Colonic mucosa (tissue), 4 donors: ENCODE data around the gene BET1L. TPM values are rescaled to one million over a fixed set of nuclear protein-coding genes. Genes with fewer than 3 reads are reported as not detected.
"Not testable (repeated sequence)": the region's sequence is repeated elsewhere in the genome, so short reads cannot be mapped to it uniquely, and the experiment has no call there.

Experiments
- DNase-seq: peaks from one replicate; pipeline ENCODE4 v3.0.0-alpha.2; 2020
- H3K27ac ChIP-seq: fragments of 200-600 bp; one replicate; pipeline ENCODE4 v1.8.0; 2021
- H3K27me3 ChIP-seq: fragments of 200-600 bp; one replicate; pipeline ENCODE4 v1.8.0; 2021
- H3K36me3 ChIP-seq: fragments of 200-600 bp; one replicate; pipeline ENCODE4 v1.8.0; 2021
- H3K4me1 ChIP-seq: fragments of 200-600 bp; one replicate; pipeline ENCODE4 v1.8.0; 2021; ENCODE audit warnings: mild to moderate bottlenecking
- H3K4me3 ChIP-seq: fragments of 200-600 bp; one replicate; pipeline ENCODE4 v1.8.0; 2021
- H3K9ac ChIP-seq, 2 donors: one replicate each; pipeline ENCODE4 v1.7.0; 2013; ENCODE audit warnings: control low read depth in 2 of 2, low read depth in 2 of 2, low read length in 2 of 2
- H3K9me3 ChIP-seq: fragments of 200-600 bp; one replicate; pipeline ENCODE4 v1.8.0; 2021
- intact Hi-C: fragments of 100-400 bp; cut with DNase I; formaldehyde crosslinking; loops from one replicate; pipeline ENCODE4 v1.14.1; 2022
- total RNA-seq, 2 donors: library from RNA; stranded (reverse); fragmentation: NEBNext Ultra II Directional in 1 of 2; extraction: Animal tissue kit (Norgen Biotek cat#: 25700) in 1 of 2; gene quantifications; one replicate each; pipeline ENCODE4 v1.2.1, GENCODE V29; 2021
- TF ChIP-seq, protein P1 (sequence below): fragments of 200-600 bp; IDR thresholded peaks from one replicate; pipeline ENCODE4 v1.8.0; 2022; ENCODE audit warnings: antibody characterized with exemption, mild to moderate bottlenecking
- donor health status: healthy.
- donor health status: DM: no; HTN: no; CAD: no.
- donor health status: DM: no; HTN: no; CAD: no.

The BET1L gene
- total RNA-seq, 2 donors from 2014 or later, result 51.0 to 62.2 TPM

DNA sequence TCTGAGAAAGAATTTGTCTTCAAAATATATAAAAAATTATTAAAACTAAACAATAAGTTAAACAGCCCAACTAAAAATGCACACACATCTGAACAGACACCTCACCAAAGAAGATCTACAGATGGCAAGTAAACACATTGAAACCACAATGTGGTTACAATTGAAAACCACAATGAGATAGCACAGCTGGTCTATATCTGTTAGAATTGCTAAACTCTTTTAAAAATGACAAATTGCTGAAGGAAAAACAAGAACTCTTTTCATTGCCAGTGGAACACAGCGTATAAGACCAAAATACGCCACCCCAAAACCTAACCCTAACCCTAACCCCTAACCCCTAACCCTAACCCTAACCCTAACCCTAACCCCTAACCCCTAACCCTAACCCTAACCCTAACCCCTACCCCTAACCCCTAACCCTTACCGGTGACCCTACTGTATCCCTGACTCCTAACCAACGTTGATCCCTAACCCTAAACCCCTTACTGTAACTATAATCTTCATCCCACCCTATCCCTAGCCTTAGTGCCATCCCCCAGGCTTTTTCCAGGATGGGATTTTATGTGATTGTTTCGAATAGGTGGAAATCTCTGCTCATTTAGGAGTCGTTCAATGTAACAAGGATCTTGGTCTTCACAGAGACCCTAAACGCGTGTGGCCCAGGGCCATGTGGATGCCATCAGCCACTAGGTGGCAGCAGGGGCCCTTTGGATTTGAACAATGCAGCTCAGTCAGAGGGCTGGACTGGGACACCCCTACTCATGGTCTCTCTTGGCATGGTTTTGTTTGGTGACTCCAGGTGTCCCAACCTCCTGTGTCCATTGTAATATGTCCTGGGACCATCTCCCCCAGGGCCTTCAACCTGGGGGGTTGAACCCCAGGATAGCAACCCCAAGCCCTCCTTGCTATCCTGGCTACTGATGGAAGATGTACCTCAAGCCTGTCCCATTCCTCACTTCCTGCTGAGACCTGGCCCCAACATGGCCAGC, 15.4 kb downstream of the BET1L start:
- H3K36me3 ChIP-seq, intact Hi-C loops, H3K27me3 ChIP-seq, H3K27ac ChIP-seq, H3K9ac ChIP-seq, H3K4me1 ChIP-seq, H3K4me3 ChIP-seq, H3K9me3 ChIP-seq: not testable (repeated sequence)
- TF ChIP-seq, protein P1, sequence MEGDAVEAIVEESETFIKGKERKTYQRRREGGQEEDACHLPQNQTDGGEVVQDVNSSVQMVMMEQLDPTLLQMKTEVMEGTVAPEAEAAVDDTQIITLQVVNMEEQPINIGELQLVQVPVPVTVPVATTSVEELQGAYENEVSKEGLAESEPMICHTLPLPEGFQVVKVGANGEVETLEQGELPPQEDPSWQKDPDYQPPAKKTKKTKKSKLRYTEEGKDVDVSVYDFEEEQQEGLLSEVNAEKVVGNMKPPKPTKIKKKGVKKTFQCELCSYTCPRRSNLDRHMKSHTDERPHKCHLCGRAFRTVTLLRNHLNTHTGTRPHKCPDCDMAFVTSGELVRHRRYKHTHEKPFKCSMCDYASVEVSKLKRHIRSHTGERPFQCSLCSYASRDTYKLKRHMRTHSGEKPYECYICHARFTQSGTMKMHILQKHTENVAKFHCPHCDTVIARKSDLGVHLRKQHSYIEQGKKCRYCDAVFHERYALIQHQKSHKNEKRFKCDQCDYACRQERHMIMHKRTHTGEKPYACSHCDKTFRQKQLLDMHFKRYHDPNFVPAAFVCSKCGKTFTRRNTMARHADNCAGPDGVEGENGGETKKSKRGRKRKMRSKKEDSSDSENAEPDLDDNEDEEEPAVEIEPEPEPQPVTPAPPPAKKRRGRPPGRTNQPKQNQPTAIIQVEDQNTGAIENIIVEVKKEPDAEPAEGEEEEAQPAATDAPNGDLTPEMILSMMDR, result peak; percentile 32
- DNase-seq, result peak; percentile 16

DNA sequence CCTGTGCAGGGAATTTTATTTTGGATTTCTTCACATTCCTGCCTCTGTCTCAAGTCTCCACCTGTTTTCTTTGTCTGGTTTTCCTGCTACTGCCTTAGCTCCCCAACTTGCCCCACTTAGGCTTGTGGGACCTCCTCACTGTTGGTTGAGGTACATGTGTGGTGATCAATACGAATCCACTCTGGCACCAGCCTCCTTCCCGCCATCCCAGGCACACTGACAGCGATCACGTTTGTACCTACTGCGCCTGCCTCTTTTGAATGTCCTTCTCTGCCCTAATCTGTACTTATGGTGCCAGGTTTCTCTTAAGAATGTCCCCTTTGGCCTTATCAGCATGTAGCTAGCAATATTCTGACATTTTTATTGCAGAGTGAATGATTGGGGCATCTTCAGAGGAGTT, 16.7 kb downstream of the BET1L start:
- intact Hi-C loops, DNase-seq, H3K27me3 ChIP-seq, H3K36me3 ChIP-seq, H3K4me3 ChIP-seq, H3K4me1 ChIP-seq, H3K9me3 ChIP-seq, H3K27ac ChIP-seq, H3K9ac ChIP-seq: not testable (repeated sequence)

DNA sequence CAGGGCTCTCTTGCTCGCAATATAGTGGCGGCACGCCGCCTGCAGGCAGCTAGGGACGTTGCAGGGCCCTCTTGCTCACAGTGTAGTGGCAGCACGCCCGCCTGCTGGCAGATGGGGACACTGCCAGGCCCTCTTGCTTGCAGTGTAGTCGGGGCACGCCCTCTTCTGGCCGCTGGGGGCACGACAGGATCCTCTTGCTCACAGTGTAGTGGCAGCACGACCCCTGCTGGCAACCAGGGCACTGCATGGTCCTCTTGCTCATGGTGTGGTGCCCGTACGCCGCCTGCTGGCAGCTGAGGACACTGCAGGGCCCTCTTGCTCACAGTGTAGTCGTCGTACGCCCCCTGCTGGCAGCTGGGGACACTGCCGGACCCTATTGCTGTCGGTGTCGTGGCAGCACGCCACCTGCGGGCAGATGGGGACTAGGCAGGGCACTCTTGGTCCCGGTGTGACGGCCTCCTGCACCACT, 17.3 kb downstream of the BET1L start:
- H3K9ac ChIP-seq, H3K4me3 ChIP-seq, H3K27ac ChIP-seq, intact Hi-C loops, H3K4me1 ChIP-seq, H3K9me3 ChIP-seq, H3K27me3 ChIP-seq, H3K36me3 ChIP-seq: not testable (repeated sequence)
- peak; percentile 18 for DNase-seq

DNA sequence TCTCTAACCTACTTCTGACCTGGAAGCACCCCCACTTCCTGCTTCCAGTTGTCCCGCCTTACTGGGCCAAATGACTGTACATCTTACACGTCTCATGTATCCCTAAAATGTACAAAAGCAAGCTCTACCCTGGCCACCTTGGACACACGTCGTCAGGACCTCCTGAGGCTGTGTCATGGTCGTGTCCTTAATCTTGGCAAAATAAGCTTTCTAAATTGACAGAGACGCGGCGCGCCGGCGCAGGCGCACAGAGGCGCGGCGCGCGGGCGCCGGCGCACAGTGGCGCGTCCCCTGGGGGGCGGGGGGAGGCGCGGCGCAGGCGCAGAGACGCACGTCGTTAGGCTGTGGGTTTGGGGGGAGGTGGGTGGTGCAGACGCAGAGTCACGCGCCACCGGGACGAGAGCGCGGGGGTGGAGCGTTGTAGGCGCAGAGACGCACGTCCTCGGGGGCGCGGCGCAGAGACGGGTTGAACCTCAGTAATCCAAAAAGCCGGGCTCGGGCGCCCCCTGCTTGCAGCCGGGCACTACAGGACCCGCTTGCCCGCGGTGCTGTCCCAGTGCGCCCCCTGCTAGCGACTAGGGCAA, 17.9 kb downstream of the BET1L start:
- H3K4me1 ChIP-seq, H3K9ac ChIP-seq, H3K27ac ChIP-seq, H3K4me3 ChIP-seq, DNase-seq, intact Hi-C loops, H3K27me3 ChIP-seq, H3K36me3 ChIP-seq, H3K9me3 ChIP-seq: not testable (repeated sequence)

DNA sequence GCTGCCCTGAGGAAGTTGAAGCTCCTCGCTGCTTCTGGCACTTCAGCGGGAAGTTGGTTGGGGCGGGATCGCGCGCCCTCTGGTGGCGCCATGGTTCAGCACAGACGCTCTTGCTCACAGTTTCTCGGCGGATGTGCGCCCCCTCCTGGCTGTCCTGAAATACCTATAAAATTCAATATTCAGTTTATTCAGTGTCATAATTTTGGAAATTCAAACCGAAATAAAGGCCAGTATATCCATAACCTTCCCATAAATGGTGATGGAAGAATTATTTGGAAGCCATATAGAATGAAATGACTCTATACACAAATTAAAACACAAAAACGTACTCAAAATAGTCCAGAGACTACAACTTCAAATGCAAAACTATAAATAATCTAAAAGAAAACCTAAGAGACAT, 27.0 kb downstream of the BET1L start:
- intact Hi-C loops, H3K9ac ChIP-seq, H3K4me1 ChIP-seq, H3K27ac ChIP-seq, DNase-seq, H3K36me3 ChIP-seq, H3K4me3 ChIP-seq, H3K9me3 ChIP-seq, H3K27me3 ChIP-seq: not testable (repeated sequence)
- TF ChIP-seq, protein P1, result peak; percentile 13

Other genes with a start within 250 kb of the BET1L start
- not detected for gene SCGB1C1, start 14.3 kb downstream of the BET1L start, total RNA-seq
- 100 to 1,000 TPM in 1 of 2 donors, 10 to 100 TPM in 1; 69.3 to 112 TPM for gene RIC8A, start 309 bp upstream of the BET1L start, total RNA-seq
- 10 to 100 TPM; 15.1 to 16.9 TPM for gene SIRT3, start 28.9 kb upstream of the BET1L start, total RNA-seq
- gene PSMD13, start 29.6 kb upstream of the BET1L start, total RNA-seq, result 100 to 1,000 TPM in 1 of 2 donors, 10 to 100 TPM in 1; 99.0 to 145 TPM
- under 1 TPM; 0.17 to 0.72 TPM for gene NLRP6, start 71.0 kb upstream of the BET1L start, total RNA-seq
- 10 to 100 TPM; 10.6 to 12.9 TPM for gene PGGHG, start 81.7 kb upstream of the BET1L start, total RNA-seq
- gene IFITM5, start 92.1 kb upstream of the BET1L start, total RNA-seq, result not detected
- gene IFITM2, start 100.4 kb upstream of the BET1L start, total RNA-seq, result 100 to 1,000 TPM in 1 of 2 donors, 10 to 100 TPM in 1; 74.1 to 115 TPM
- 100 to 1,000 TPM in 1 of 2 donors, 10 to 100 TPM in 1; 63.3 to 101 TPM for gene IFITM1, start 106.6 kb upstream of the BET1L start, total RNA-seq
- gene IFITM3, start 113.5 kb upstream of the BET1L start, total RNA-seq, result 100 to 1,000 TPM; 132 to 160 TPM
- 1 to 10 TPM; 1.6 to 2.0 TPM for gene B4GALNT4, start 162.1 kb upstream of the BET1L start, total RNA-seq
- 100 to 1,000 TPM; 167 to 247 TPM for gene PKP3, start 186.8 kb upstream of the BET1L start, total RNA-seq
- gene SIGIRR, start 207.6 kb upstream of the BET1L start, total RNA-seq, result 100 to 1,000 TPM in 1 of 2 donors, 10 to 100 TPM in 1; 91.4 to 177 TPM
- 100 to 1,000 TPM; 121 to 129 TPM for gene ANO9, start 234.6 kb upstream of the BET1L start, total RNA-seq
- gene PTDSS2, start 242.9 kb upstream of the BET1L start, total RNA-seq, result 10 to 100 TPM; 20.6 to 27.6 TPM